H1 (cell line): ENCODE data around the gene UBTD1.

Experiments used
- CTCF ChIP-seq, 3 experiments: IDR thresholded peaks; 1 replicate in 2 of 3; 2 replicates in 1 of 3; pipeline versions ENCODE4 v1.5.1 to v1.6.1; 2011; ENCODE audit warnings: low read length in 3 of 3, mild to moderate bottlenecking in 3 of 3, inconsistent platforms in 2 of 3, low read depth in 1 of 3, moderate library complexity in 1 of 3; ENCODE audit not compliant: insufficient read depth in 1 of 3; ENCODE audit errors: control extremely low read depth in 1 of 3
- MAFK ChIP-seq: IDR thresholded peaks from 2 replicates; pipeline ENCODE4 v1.6.1; 2012; ENCODE audit warnings: low read depth, mild to moderate bottlenecking, improper control_type of control experiment, low read length

- TF ChIP-seq CTCF (IDR thresholded peaks at IDR 0.05; ENCODE audit: control extremely low read depth in 1 of 3, insufficient read depth in 1 of 3, low read depth in 1 of 3, low read length in 3 of 3) = no peak
- TF ChIP-seq MAFK = no peak
Observed at GRCh38 chr10:97570789-97571471, 72.2 kb downstream of the UBTD1 start.
